Natural killer cell (primary cell): ENCODE measurements around the gene ALPL. TPM values are rescaled to one million over a fixed set of nuclear protein-coding genes. Genes with fewer than 3 reads are reported as not detected.

ENCODE experiments used
- ATAC-seq, 3 donors: fragments of 150-1000 bp in 2 of 3; fragments of 200-7000 bp in 1 of 3; cut with Tn5 transposase; 1 replicate in 1 of 3; 2 replicates in 2 of 3; pipeline ENCODE4 v1.10.0; 2021; ENCODE audit warnings: mild to moderate bottlenecking in 2 of 3, moderate library complexity in 2 of 3
- DNase-seq, 2 donors: peaks; one replicate each; pipeline versions ENCODE4 v3.0.0 to v3.0.0-alpha.2; 2013 to 2021; ENCODE audit warnings: mixed read lengths in 1 of 2
- H3K27ac ChIP-seq: one replicate; pipeline ENCODE4 v1.5.1; 2013; ENCODE audit warnings: mild to moderate bottlenecking, low read length
- H3K27me3 ChIP-seq: one replicate; pipeline ENCODE4 v1.6.1; 2013; ENCODE audit warnings: low read length; ENCODE audit not compliant: control insufficient read depth, insufficient read depth
- H3K36me3 ChIP-seq: one replicate; pipeline ENCODE4 v1.6.1; 2013; ENCODE audit warnings: low read length; ENCODE audit not compliant: control insufficient read depth, insufficient read depth
- H3K4me1 ChIP-seq: one replicate; pipeline ENCODE4 v1.6.1; 2013; ENCODE audit warnings: low read length; ENCODE audit not compliant: control insufficient read depth, insufficient read depth
- H3K4me3 ChIP-seq: one replicate; pipeline ENCODE4 v1.5.1; 2013; ENCODE audit warnings: low read length
- H3K9me3 ChIP-seq: one replicate; pipeline ENCODE4 v1.6.1; 2013; ENCODE audit warnings: low read length; ENCODE audit not compliant: control insufficient read depth, insufficient read depth
- H3K27ac Mint-ChIP-seq, 2 donors: one replicate each; pipeline ENCODE4 v1.8.0; 2022; ENCODE audit warnings: mild to moderate bottlenecking in 2 of 2, mixed read lengths in 2 of 2, moderate library complexity in 1 of 2
- H3K27me3 Mint-ChIP-seq, 2 donors: one replicate each; pipeline ENCODE4 v1.8.0; 2022; ENCODE audit warnings: low read depth in 2 of 2, mixed read lengths in 2 of 2
- H3K36me3 Mint-ChIP-seq: one replicate; pipeline ENCODE4 v1.8.0; 2022; ENCODE audit warnings: mixed read lengths
- H3K4me1 Mint-ChIP-seq, 2 donors: one replicate each; pipeline ENCODE4 v1.8.0; 2022; ENCODE audit warnings: mixed read lengths in 2 of 2
- H3K4me3 Mint-ChIP-seq: one replicate; pipeline ENCODE4 v1.8.0; 2022; ENCODE audit warnings: mild to moderate bottlenecking, moderate library complexity, mixed read lengths
- H3K9me3 Mint-ChIP-seq, 2 donors: one replicate each; pipeline ENCODE4 v1.8.0; 2022; ENCODE audit warnings: mixed read lengths in 2 of 2
- WGBS: methylation state at CpG from one replicate; pipeline ENCODE4 v1.1.7; 2013; ENCODE audit warnings: missing lambda C conversion rate; ENCODE audit not compliant: insufficient coverage; 5-methylcytosine and 5-hydroxymethylcytosine counted together
- intact Hi-C: fragments of 100-400 bp; cut with micrococcal nuclease; formaldehyde crosslinking; loops from one replicate; pipeline ENCODE4 v1.14.2; 2022
- total RNA-seq, 4 donors: library from RNA; stranded (reverse); fragments of 120-200 nt in 1 of 4; gene quantifications; one replicate each; pipeline versions ENCODE4 v1.2.3 to v1.2.4, GENCODE V29; 2013 to 2022
- TF ChIP-seq, protein P1 (sequence below): fragments of 200-600 bp; IDR thresholded peaks from one replicate; pipeline ENCODE4 v1.8.0; 2022; ENCODE audit warnings: antibody characterized with exemption

Gene ALPL
- total RNA-seq, 3 donors from 2014 or later (not counting 1 experiment from before 2014, with no cell fraction given): 2.4 TPM; not detected in 2

DNA sequence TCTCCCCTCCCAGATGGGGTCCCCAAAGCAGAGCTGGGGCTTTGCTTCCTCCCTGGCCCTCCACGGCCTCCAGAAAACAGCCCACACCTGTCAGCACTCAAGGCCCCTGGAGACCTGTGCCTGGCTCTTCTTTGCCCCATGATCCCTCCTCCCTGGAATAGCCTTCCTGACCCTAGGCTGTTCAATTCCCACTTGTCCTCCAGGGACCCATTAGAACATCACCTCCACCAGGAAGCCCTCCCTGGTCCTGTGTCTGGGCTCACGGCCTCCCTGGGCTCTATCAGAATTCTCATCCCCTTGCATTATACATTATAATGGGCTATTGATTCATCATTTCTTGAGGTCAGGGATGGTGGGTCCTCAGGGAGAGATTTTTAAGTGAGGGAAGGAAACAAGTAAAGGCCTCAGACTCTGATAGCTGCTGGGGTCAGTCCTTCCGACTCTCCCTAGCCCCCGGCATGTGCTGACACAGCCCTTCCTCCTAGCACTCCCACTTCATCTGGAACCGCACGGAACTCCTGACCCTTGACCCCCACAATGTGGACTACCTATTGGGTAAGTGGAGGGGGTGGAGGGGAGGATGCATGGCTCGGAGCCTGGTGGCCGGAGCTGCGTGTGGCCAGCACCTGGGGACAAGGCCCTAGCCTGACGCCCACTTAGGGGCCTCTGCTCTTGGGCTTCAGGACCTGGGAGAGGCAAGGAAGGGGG, 60.8 kb downstream of the ALPL start:
- H3K4me3 ChIP-seq: no peak overlapping the region
- TF ChIP-seq, protein P1, sequence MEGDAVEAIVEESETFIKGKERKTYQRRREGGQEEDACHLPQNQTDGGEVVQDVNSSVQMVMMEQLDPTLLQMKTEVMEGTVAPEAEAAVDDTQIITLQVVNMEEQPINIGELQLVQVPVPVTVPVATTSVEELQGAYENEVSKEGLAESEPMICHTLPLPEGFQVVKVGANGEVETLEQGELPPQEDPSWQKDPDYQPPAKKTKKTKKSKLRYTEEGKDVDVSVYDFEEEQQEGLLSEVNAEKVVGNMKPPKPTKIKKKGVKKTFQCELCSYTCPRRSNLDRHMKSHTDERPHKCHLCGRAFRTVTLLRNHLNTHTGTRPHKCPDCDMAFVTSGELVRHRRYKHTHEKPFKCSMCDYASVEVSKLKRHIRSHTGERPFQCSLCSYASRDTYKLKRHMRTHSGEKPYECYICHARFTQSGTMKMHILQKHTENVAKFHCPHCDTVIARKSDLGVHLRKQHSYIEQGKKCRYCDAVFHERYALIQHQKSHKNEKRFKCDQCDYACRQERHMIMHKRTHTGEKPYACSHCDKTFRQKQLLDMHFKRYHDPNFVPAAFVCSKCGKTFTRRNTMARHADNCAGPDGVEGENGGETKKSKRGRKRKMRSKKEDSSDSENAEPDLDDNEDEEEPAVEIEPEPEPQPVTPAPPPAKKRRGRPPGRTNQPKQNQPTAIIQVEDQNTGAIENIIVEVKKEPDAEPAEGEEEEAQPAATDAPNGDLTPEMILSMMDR: no peak
- H3K4me3 Mint-ChIP-seq: no peak overlapping the region
- 86% methylated on average over 5 of the region's 10 CpGs for WGBS
- no peaks in the 10 kb centered on the region for H3K9me3 ChIP-seq
- peaks cover 4 to 10% of the 10 kb centered on the region in 2 donors for H3K27me3 Mint-ChIP-seq
- H3K4me1 Mint-ChIP-seq: no peaks in the 10 kb centered on the region
- H3K4me1 ChIP-seq: no peaks in the 10 kb centered on the region
- ATAC-seq: no peak
- no peaks in the 10 kb centered on the region for H3K36me3 Mint-ChIP-seq
- intact Hi-C loops: no loop called here
- no peak for DNase-seq
- H3K27ac ChIP-seq: no peak overlapping the region
- no peaks in the 10 kb centered on the region for H3K9me3 Mint-ChIP-seq
- no peaks in the 10 kb centered on the region for H3K36me3 ChIP-seq
- H3K27ac Mint-ChIP-seq: no peak overlapping the region
- H3K27me3 ChIP-seq: no peaks in the 10 kb centered on the region

DNA sequence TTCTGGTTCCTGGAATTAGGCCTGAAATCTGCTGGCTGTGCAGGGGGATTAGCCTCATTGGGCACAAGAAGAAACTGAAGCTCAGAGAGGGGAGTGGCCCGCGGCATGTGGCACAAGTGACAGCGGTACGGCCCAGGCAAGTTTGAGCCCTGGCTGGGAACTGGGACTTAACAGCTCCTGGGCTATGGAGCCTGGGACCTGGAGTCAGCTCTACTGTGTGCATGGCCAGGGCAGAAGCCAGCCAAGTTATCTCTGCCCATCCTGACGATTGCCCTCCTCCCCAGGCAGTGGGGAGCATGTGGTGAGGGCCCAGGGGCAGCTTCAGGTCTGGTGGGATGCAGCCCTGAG, 61.3 kb downstream of the ALPL start:
- H3K36me3 ChIP-seq: no peaks in the 10 kb centered on the region

DNA sequence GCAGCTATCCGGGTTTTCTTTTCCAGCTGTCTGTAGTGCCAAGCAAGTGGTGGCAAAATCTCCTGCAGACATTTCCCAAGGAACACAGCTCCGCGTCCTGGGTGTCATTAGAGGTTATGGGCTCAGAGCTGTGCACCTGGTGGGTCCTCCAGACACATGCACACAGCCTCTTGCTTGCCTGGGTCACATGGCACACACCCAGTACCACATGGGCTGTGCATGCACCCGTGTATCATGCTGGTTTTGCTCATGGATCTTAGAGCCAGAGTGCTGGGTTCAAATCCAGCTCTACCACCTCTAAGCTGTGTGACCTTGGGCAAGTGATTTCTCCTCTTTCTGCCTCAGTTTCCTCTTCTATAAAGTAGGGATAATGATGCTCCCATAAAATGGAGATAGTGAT, 61.7 kb downstream of the ALPL start:
- H3K27me3 ChIP-seq: no peaks in the 10 kb centered on the region
- no peak overlapping the region for H3K4me3 Mint-ChIP-seq
- no peaks in the 10 kb centered on the region for H3K9me3 Mint-ChIP-seq
- H3K9me3 ChIP-seq: no peaks in the 10 kb centered on the region
- no peaks in the 10 kb centered on the region for H3K36me3 ChIP-seq
- peaks cover 4 to 10% of the 10 kb centered on the region in 2 donors for H3K27me3 Mint-ChIP-seq
- no peak overlapping the region for H3K4me3 ChIP-seq
- H3K27ac ChIP-seq: no peak overlapping the region
- H3K4me1 Mint-ChIP-seq: no peaks in the 10 kb centered on the region
- H3K27ac Mint-ChIP-seq: no peak overlapping the region
- ATAC-seq (no peak), DNase-seq (no peak)
- 81% methylated on average over 4 of the region's 4 CpGs for WGBS
- H3K36me3 Mint-ChIP-seq: no peaks in the 10 kb centered on the region
- H3K4me1 ChIP-seq: no peaks in the 10 kb centered on the region
- TF ChIP-seq, protein P1: no peak
- intact Hi-C loops: no loop called here

More for the DNA sequence above, 61.3 kb downstream of the ALPL start:
- no peak overlapping the region for H3K27ac ChIP-seq
- H3K36me3 Mint-ChIP-seq: no peaks in the 10 kb centered on the region
- intact Hi-C loops: no loop called here
- 94% methylated on average over 5 of the region's 5 CpGs for WGBS
- no peaks in the 10 kb centered on the region for H3K4me1 Mint-ChIP-seq
- H3K4me3 ChIP-seq: no peak overlapping the region
- H3K9me3 ChIP-seq: no peaks in the 10 kb centered on the region
- H3K27me3 ChIP-seq: no peaks in the 10 kb centered on the region
- H3K9me3 Mint-ChIP-seq: no peaks in the 10 kb centered on the region
- no peak overlapping the region for H3K27ac Mint-ChIP-seq
- ATAC-seq (no peak), DNase-seq (no peak)
- no peaks in the 10 kb centered on the region for H3K4me1 ChIP-seq
- H3K4me3 Mint-ChIP-seq: no peak overlapping the region
- peaks cover 4 to 10% of the 10 kb centered on the region in 2 donors for H3K27me3 Mint-ChIP-seq
- TF ChIP-seq, protein P1: no peak

DNA sequence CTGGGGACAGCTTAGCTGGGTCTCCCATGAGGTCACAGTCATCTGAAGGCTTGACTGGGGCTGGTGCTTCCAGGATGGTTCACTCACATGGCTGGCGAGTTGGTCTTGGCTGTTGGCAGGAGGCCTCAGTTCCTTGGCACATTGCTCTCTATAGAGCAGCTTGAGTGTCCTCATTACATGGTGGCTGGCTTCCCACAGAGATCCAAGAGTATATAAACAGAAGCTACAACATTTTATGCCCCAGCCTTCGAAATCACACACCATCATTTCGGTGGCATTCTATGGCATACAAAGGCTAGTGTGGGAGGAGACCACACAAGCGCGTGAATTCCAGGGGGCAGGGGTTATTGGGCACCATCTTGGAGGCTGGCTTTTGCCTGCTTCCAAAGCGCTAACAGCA, 63.0 kb downstream of the ALPL start:
- H3K27ac ChIP-seq: no peak overlapping the region
- ATAC-seq (no peak), DNase-seq (no peak)
- 93% methylated on average over 6 of the region's 6 CpGs for WGBS
- Mint-ChIP-seq H3K27me3 (peaks cover 4 to 10% of the 10 kb centered on the region in 2 donors), H3K27ac (no peak overlapping the region), H3K36me3 (no peaks in the 10 kb centered on the region), H3K4me3 (no peak overlapping the region), H3K4me1 (no peaks in the 10 kb centered on the region), H3K9me3 (no peaks in the 10 kb centered on the region)
- H3K4me1 ChIP-seq: no peaks in the 10 kb centered on the region
- H3K9me3 ChIP-seq: no peaks in the 10 kb centered on the region
- H3K27me3 ChIP-seq: no peaks in the 10 kb centered on the region
- intact Hi-C loops: no loop called here
- TF ChIP-seq, protein P1: no peak
- no peaks in the 10 kb centered on the region for H3K36me3 ChIP-seq
- no peak overlapping the region for H3K4me3 ChIP-seq
